HTERT RPE-1 (cell line): ENCODE results near the gene RAMP3.

Experiments
- in situ Hi-C: fragments of 300-500 bp; cut with MboI; formaldehyde crosslinking; loops from 4 replicates; pipeline ENCODE4 v1.14.3; 2020; ENCODE audit warnings: low sequenced_read_pairs

The RAMP3 gene

DNA sequence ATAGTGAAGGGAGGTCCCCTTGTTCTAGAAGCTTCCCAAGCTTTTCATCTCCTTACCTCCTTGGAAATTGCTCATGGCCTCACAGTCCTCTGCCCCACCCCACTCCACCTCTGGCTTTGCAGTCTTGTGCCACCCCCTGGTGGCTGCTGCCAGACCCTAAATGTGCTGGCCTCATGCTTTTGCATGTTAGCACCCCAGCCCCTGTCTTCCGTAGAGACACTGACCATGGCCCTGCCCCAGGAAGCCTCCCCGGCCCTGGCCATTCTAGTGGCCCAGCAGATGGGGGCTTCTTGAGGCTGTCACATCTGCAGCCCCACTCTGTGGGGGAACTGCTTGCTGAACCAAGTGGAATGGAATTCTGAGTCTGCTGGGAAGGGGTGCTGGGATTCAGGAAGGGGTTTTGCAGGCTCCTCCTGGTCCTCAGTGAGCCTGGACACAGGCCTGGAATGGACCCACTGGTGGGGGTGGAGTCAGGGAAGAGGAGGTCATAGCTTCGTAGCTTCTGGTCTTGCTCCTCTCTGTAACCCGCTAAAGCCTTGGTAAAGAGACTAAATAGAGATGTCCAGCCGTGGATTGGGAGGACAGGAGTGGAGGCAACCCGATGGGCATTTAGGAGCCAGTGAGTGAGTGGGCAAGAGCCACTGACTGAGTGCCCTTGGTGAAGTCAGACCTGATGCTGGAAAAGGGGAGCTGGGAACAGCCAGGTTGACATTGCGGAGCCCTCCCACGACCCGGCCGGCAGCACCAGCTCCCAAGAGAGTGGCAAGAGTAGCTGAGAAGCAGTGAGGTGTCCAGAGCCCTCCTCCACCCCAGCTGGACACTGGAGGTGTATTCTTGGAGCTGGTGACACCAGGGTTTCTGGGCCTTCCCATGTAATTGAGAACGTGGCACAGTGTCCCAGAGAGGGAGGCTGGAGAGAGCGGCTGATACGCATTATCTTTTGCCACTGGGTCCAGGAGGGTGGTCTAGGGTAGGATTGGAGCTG lies 20.9 kb downstream of the RAMP3 start:
- in situ Hi-C loops, result no loop called here

DNA sequence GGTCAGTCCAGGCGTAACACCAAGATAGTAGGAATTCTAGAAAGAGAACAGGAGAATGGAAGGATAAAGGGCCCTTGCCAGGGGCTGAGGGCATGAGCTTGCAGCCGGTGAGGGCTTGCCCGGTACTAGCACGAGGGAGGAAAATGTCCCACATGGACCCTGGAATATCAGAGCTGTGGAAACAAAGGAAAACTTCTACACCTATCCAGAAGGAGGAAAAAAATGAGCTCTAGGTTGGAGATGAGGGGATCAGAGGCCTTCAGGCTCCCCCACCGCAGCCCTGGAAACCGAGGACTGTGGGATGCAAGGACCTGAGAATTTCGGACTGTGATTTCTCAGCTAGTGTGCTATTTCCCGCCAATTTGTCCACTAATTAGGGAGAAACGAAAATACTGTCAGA lies 22.1 kb downstream of the RAMP3 start:
- in situ Hi-C loops, result no loop called here

DNA sequence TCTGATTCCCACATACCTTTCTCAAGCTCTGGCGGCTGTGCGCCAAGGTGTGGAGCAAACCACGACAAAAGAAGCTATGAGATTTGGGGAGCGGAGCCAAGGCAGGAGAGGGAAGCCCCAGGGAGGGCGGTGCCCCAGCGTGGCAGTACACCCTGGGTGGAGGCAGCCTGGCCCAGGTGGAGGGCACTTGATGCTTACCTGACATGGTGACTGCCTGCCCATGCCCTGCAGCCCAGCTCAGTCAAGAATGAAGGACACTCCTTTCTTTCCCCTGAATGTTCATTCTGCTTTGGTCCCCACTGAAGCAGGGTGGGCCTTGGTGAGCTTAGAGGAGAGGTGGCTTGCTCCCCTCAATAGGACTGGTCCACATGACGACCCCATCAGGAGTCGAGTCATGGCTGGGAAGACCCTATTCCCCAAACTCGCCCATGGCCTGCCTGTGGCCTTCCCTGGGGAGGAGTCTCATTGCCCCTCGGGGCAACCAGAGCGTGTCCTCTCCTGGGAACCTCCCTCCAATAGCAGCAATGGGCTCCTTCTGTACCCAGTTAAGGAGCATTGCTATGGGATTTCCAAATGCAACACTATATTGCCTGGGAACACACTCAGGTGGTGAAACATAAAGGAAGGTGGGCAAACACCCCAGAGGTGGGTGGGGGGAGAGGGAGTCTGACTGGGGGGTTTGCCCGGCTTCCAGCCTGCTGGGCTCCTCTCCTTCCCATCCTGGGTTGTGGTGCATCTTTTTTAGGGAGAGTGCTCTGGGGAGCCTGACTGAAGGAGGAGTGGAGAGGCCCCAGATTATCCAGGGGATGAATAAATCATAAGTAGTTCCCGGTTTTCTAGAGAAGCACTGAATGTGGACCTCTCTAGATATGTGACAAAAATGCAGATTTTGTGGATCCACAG lies 22.7 kb downstream of the RAMP3 start:
- in situ Hi-C loops, result no loop called here

DNA sequence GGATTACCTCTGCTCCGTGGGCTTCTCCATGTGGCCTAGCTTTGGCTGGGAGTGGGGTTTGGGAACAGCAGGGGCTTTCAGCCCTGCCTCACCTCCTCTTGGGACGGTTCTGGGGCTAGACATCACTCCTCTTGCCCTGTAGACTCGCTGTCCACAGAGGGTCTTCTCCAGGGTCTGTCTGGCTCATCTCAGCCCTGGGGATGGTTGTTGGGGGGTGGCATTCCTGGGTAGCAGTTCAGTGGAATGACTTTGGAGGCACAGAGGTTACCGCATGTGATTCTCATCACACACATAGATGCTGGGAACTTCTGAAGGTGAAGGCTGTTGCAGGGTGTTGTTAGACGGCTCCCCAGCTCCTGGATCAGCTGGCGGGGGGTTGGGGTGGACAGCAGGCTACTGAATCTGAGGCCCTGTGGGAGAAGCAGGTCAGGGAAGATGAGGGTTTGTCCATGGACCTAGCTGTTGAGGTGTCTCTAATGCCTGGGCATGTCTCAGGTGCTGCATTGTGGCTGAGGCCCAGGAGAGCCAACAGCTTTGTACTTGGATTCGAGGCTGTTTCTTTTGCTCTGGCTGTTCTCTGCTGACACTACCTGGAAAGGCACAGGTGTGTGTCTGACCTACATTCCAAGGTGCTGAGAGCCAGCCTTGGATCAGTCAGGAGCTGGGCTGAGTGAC lies 23.8 kb downstream of the RAMP3 start:
- in situ Hi-C loops, result no loop called here

- in situ Hi-C loops, result no loop called here
Measured at GRCh38 chr7:45181991-45182855, 24.6 kb downstream of the RAMP3 start.

GRCh38 chr7:45182856-45183710 lies 25.5 kb downstream of the RAMP3 start:
- in situ Hi-C loops, result no loop called here

DNA sequence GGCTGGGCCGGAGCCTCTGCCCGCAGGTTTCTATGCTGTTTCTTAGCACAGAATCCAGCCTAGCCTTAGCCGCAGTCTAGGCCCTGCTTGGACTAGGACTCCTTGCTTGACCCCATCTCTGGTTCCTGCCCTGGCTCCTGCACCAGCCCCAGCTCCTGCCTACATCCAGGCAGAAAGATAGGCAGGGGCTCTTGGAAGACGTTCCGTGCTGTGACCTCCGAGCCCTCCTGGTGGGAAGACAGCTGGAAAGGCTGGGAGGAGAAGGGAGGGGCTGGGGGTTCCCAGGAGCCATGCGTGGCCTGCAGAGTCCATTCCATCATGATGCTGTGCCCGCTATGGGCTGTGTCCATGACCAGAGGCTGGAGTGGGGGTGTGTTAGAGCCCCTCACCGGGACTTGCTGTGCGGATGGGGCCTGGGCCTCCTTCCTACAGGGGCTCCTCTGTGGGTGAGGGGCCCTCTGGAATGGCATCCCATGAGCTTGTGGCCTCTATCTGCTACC lies 26.2 kb downstream of the RAMP3 start:
- in situ Hi-C loops, result no loop called here

DNA sequence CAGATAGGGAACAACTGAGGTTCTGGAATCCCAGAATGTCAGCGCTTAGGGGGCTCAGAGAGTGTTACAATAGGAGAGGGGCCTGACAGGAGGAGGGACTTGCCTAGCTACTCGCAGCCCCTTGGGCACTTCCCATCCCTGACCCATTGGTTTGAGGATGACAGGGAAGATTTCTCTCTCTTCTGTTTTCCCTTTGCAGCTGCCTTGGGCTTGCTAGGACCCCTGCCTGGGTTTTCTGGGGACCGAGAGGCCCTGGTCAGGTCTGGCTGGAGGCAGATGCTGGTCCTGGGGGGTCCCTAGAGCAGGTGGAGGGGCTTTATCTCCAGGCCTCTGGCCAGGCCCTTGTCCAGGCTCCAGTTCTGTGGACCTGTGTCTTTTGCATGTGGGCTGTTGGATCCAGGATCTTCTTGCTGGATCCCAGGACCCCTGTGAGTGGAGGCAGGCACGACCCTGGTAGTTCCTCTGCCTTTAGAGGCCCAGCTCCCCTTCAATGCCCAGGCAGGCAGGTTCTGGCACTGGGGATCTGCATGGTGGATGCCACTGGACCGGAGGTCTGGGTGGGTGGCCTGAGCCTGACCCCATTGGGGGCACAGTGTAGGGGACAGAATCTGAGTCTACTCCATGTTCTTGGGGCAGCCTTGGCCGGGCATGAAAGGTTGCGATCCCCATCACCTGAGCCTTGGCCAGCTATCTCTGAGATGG lies 26.9 kb downstream of the RAMP3 start:
- in situ Hi-C loops, result no loop called here

GRCh38 chr7:45185028-45185863 lies 27.7 kb downstream of the RAMP3 start:
- in situ Hi-C loops, result no loop called here

DNA sequence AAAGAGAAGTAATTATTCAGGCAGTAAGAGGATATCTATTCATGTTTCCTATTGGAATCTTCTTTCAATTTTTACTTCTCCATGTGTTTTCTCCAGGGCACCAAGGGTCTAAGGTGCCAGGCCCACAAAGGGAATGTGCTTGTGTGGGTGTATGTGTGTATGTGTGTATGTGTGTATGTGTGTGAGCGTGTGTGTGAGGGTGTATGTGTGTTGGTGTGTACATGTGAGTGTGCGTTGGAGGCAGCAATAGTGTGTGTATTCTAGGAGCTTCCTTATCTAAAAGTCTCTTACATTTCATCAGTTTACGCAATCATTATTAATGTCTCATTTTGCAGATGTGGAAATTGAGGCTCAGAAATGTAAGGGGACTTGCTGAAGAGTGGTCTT lies 28.3 kb downstream of the RAMP3 start:
- in situ Hi-C loops, result no loop called here

GRCh38 chr7:45186261-45186813 lies 28.7 kb downstream of the RAMP3 start:
- in situ Hi-C loops, result no loop called here

DNA sequence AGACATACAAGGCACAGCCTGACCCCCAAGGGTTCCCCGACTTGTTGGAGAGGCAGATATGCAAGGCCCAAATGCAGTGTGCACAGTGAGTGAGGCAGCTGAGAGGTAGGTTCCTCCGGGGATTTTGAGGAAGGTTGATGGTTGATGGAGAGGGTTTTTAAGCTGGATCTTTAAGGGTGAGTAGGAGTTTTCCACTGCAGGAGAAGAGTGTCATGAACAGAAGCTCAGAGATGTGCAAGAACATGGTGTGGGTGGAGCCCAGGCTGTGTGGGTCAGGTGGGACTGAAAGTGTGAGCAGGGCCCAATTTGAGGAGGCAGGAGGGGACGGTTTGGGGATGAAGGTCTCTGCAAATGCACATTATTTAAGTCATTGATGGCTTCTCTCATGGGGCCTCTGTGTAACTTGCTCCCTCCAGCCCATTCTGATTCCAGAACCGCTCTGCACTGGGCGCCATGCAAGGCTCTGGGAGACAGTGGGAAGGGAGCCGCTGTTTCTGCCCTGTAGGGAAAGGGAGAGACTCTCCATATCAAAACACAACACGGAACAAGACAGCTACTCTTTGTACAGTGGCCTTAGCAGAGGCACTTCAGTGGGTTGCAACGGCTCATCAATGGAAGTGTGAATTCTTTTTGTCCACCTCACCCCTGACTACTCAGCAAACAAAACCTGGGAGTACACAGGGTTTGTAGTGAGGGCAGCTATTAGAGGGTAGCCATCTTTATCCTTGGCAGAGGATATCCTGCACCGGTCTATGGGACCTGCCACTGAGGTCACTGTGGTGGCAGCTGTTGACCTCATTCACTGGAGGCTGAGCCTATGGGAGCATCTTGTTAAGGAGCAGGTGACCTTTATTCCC lies 29.7 kb downstream of the RAMP3 start:
- in situ Hi-C loops, result no loop called here

GRCh38 chr7:45187946-45188411 lies 30.4 kb downstream of the RAMP3 start:
- in situ Hi-C loops, result no loop called here

DNA sequence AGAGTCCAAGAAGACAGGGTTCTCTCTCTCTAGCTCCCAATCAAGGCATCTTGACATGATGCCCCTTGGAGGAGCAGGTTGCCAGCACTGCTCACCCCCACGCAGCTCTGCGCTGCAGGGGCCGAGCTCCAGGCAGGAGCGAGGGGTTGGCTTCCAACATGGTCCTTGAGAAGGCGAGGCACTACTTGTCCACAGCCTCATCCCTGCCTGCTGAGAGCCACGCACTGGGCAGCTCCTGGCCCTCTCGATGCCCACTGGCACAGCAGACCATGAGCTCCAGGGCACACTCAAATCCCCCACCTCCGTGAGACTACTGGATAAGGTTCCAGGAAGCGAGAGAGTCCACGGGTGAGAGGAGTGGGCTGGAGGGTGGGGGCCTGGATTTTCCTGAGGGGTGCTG lies 31.1 kb downstream of the RAMP3 start:
- in situ Hi-C loops, result no loop called here

DNA sequence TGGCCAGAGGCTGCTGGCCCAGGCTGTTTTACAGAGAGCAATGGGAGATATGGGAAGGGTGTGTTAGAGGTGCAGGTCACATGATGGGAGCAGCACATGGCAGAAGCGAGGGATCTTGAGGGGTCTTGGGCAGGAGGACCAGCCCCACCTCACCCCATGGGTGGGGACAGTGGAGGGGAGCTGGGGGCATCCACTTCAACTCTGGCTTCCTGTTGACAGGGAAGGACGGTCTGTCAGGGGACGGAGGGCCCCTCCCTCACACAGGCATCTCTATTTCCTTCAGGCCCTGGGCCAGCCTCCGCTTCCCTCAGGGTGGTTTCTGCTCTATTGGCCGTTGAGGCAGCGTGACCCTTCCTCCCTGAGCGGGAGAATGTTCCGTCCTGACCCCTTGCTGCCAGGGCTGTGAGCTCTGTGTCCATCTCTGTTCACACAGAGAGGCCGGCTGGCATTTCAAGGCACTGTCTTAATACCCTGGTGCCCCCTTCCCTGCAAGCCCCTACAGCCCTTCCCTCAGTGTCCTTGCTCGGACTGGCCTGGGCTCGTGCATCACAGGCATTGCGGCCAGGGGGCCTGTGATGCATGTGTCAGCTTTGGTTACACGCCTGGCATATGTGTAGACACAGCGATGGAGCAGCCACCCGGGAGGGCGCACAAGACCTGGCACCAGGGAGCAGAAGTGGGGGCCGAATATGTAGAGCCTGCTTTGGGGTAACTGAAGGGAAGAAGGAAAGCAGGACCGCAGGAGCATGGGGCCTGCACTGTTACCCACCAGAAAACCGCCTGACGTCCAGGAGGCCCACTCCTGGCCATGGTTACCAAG lies 31.8 kb downstream of the RAMP3 start:
- in situ Hi-C loops, result no loop called here
